ENCODE data around the gene IL1RN. TPM values are rescaled to one million over a fixed set of nuclear protein-coding genes. Genes with fewer than 3 reads are reported as not detected.

IL1RN gene
- total and polyA plus RNA-seq, 2 of the 13 experiments (the other 11 are each of a cell fraction or from before 2014, with no cell fraction given) = 21.2 to 101 TPM

GRCh38 chr2:113138428-113139322, 11.3 kb downstream of the IL1RN start (continued):
- TF ChIP-seq SOX6 (IDR thresholded peaks at IDR 0.05) (no peak), SOX6 (CRISPR knock-in tag; IDR thresholded peaks at IDR 0.05) (peak; percentile 55), ZFYVE20 (CRISPR knock-in tag; IDR thresholded peaks at IDR 0.05; ENCODE audit: borderline replicate concordance, low read depth) (no peak), ZSCAN9 (CRISPR knock-in tag; IDR thresholded peaks at IDR 0.05; ENCODE audit: borderline replicate concordance) (0 out of 2 replicates have a peak, but pooled peaks have one; percentile 9), RERE (CRISPR knock-in tag; IDR thresholded peaks at IDR 0.05; ENCODE audit: low read depth) (no peak), TP53 (CRISPR knock-in tag; conservative IDR thresholded peaks at IDR 0.05) (no peak), ZNF414 (CRISPR knock-in tag; IDR thresholded peaks at IDR 0.05) (no peak), MLXIP (CRISPR knock-in tag; IDR thresholded peaks at IDR 0.05; ENCODE audit: borderline replicate concordance) (no peak), RBM39 (IDR thresholded peaks at IDR 0.05; ENCODE audit: low read depth, low read length, poor library complexity, severe bottlenecking) (no peak), PAF1 (CRISPR knock-in tag; IDR thresholded peaks at IDR 0.05) (no peak), ZNF552 (CRISPR knock-in tag; IDR thresholded peaks at IDR 0.05; ENCODE audit: borderline replicate concordance) (no peak), ZSCAN21 (CRISPR knock-in tag; IDR thresholded peaks at IDR 0.05; ENCODE audit: borderline replicate concordance) (no peak), GPN1 (CRISPR knock-in tag; IDR thresholded peaks at IDR 0.05; ENCODE audit: borderline replicate concordance) (no peak), ZFP36L1 (CRISPR knock-in tag; IDR thresholded peaks at IDR 0.05) (peak; percentile 63; the same call in 1 of the 2 replicates), ZNF317 (CRISPR knock-in tag; IDR thresholded peaks at IDR 0.05) (peak; percentile 34; the same call in 1 of the 2 replicates), HMGA1 (CRISPR knock-in tag; conservative IDR thresholded peaks at IDR 0.05) (no peak), KAT8 (CRISPR knock-in tag; IDR thresholded peaks at IDR 0.05) (peak; percentile 53; the same call in 1 of the 2 replicates), ZNF75D (CRISPR knock-in tag; IDR thresholded peaks at IDR 0.05; ENCODE audit: borderline replicate concordance) (no peak), ADNP (CRISPR knock-in tag; IDR thresholded peaks at IDR 0.05) (no peak), ELF4 (CRISPR knock-in tag; IDR thresholded peaks at IDR 0.05; ENCODE audit: borderline replicate concordance) (no peak), ZNF790 (CRISPR knock-in tag; IDR thresholded peaks at IDR 0.05; ENCODE audit: borderline replicate concordance) (no peak)
